ENCODE data around the gene KIAA0232.

GRCh38 chr4:6929812-6930464 is 147.4 kb downstream of the KIAA0232 start:
- TF ChIP-seq, protein P1, sequence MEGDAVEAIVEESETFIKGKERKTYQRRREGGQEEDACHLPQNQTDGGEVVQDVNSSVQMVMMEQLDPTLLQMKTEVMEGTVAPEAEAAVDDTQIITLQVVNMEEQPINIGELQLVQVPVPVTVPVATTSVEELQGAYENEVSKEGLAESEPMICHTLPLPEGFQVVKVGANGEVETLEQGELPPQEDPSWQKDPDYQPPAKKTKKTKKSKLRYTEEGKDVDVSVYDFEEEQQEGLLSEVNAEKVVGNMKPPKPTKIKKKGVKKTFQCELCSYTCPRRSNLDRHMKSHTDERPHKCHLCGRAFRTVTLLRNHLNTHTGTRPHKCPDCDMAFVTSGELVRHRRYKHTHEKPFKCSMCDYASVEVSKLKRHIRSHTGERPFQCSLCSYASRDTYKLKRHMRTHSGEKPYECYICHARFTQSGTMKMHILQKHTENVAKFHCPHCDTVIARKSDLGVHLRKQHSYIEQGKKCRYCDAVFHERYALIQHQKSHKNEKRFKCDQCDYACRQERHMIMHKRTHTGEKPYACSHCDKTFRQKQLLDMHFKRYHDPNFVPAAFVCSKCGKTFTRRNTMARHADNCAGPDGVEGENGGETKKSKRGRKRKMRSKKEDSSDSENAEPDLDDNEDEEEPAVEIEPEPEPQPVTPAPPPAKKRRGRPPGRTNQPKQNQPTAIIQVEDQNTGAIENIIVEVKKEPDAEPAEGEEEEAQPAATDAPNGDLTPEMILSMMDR (IDR thresholded peaks at IDR 0.05): no peak
- no peak for TF ChIP-seq POLR2A (IDR thresholded peaks at IDR 0.05)
- no peak for TF ChIP-seq POLR2AphosphoS5 (IDR thresholded peaks at IDR 0.05)
- TF ChIP-seq EP300 (IDR thresholded peaks at IDR 0.05): no peak

Measured in gastroesophageal sphincter (tissue), 3 donors.